Loucy (cell line): ENCODE measurements around the gene MSL3.

Experiments used
- H2AFZ ChIP-seq: fragments of 200-600 bp; sonication (generic); 2 replicates; pipeline ENCODE4 v1.6.0; 2016; ENCODE audit warnings: antibody characterized with exemption, mild to moderate bottlenecking, low read length, moderate library complexity
- H3F3A ChIP-seq: fragments of 200-600 bp; 2 replicates; pipeline ENCODE4 v1.6.0; 2016; ENCODE audit warnings: antibody characterized with exemption, low read depth, mild to moderate bottlenecking
- H3K27me3 ChIP-seq: fragments of 200-600 bp; sonication (generic); 2 replicates; pipeline ENCODE4 v1.6.1; 2014; ENCODE audit warnings: low read length, mild to moderate bottlenecking; ENCODE audit not compliant: insufficient read depth, poor library complexity, severe bottlenecking
- H3K36me3 ChIP-seq: fragments of 200-600 bp; sonication (generic); 2 replicates; pipeline ENCODE4 v1.6.1; 2016; ENCODE audit warnings: low read length; ENCODE audit not compliant: insufficient read depth
- H3K4me1 ChIP-seq: fragments of 200-600 bp; sonication (generic); 2 replicates; pipeline ENCODE4 v1.5.1; 2014; ENCODE audit warnings: low read length, mild to moderate bottlenecking; ENCODE audit not compliant: insufficient read depth, poor library complexity, severe bottlenecking
- H3K4me2 ChIP-seq: fragments of 200-600 bp; sonication (generic); 2 replicates; pipeline ENCODE4 v1.6.0; 2014; ENCODE audit warnings: antibody characterized with exemption, low read length, low read depth, mild to moderate bottlenecking; ENCODE audit not compliant: poor library complexity, severe bottlenecking
- H3K4me3 ChIP-seq: fragments of 200-600 bp; sonication (generic); 2 replicates; pipeline ENCODE4 v1.5.1; 2014; ENCODE audit warnings: low read length, mild to moderate bottlenecking, mixed read lengths; ENCODE audit not compliant: poor library complexity, severe bottlenecking
- H3K79me2 ChIP-seq: fragments of 200-600 bp; sonication (generic); 2 replicates; pipeline ENCODE4 v1.6.1; 2014; ENCODE audit warnings: low read length; ENCODE audit not compliant: insufficient read depth
- H3K9ac ChIP-seq: fragments of 200-600 bp; sonication (generic); 2 replicates; pipeline ENCODE4 v1.6.0; 2014; ENCODE audit warnings: mild to moderate bottlenecking, low read depth, low read length, moderate library complexity; ENCODE audit not compliant: poor library complexity, severe bottlenecking
- H3K9me2 ChIP-seq: fragments of 200-600 bp; sonication (generic); replicated peaks from 2 replicates; pipeline ENCODE4 v1.6.1; 2016; ENCODE audit warnings: low read depth, low read length, mixed read lengths
- H3K9me3 ChIP-seq: fragments of 200-600 bp; sonication (generic); 2 replicates; pipeline ENCODE4 v1.6.1; 2014; ENCODE audit warnings: mild to moderate bottlenecking, antibody characterized with exemption, low read length, low read depth; ENCODE audit not compliant: insufficient read depth
- H4K20me1 ChIP-seq: fragments of 200-600 bp; sonication (generic); 2 replicates; pipeline ENCODE4 v1.6.0; 2014; ENCODE audit warnings: antibody characterized with exemption, low read length, mild to moderate bottlenecking; ENCODE audit not compliant: insufficient read depth, poor library complexity, severe bottlenecking
- CTCF ChIP-seq: fragments of 200-600 bp; sonication (generic); conservative IDR thresholded peaks from 2 replicates; pipeline ENCODE4 v1.5.1; 2014; ENCODE audit warnings: mild to moderate bottlenecking, antibody characterized with exemption, low read length
- EZH2phosphoT487 ChIP-seq: fragments of 200-600 bp; IDR thresholded peaks from 2 replicates; pipeline ENCODE4 v1.6.1; 2018; ENCODE audit warnings: antibody characterized with exemption, mild to moderate bottlenecking, moderate library complexity, borderline replicate concordance

The MSL3 gene

GRCh38 chrX:11760958-11761357 lies 2.9 kb downstream of the MSL3 start:
- Histone ChIP-seq H3K9ac (peak overlapping the region; percentile 4), H3K4me3 (no peak overlapping the region), H3K4me1 (peaks cover 5% of the 10 kb centered on the region), H3K9me2 (no peaks in the 10 kb centered on the region), H2AFZ (no peak overlapping the region), H3F3A (no peaks in the 10 kb centered on the region), H3K27me3 (no peaks in the 10 kb centered on the region), H3K79me2 (peaks cover 13% of the 10 kb centered on the region; the same call in 1 of the 2 replicates), H3K9me3 (no peaks in the 10 kb centered on the region), H4K20me1 (no peaks in the 10 kb centered on the region), H3K36me3 (peaks cover 17% of the 10 kb centered on the region; the same call in 1 of the 2 replicates), H3K4me2 (peak overlapping the region; percentile 96)
- TF ChIP-seq CTCF (no peak), EZH2phosphoT487 (no peak)

- Histone ChIP-seq H4K20me1 (no peaks in the 10 kb centered on the region), H3F3A (no peaks in the 10 kb centered on the region), H3K9me2 (no peaks in the 10 kb centered on the region), H3K4me2 (no peak overlapping the region), H2AFZ (no peak overlapping the region), H3K4me1 (peaks cover 5% of the 10 kb centered on the region), H3K4me3 (no peak overlapping the region), H3K36me3 (peaks cover 20% of the 10 kb centered on the region; the same call in 1 of the 2 replicates), H3K27me3 (no peaks in the 10 kb centered on the region), H3K79me2 (peaks cover 13% of the 10 kb centered on the region; the same call in 1 of the 2 replicates), H3K9ac (no peak overlapping the region), H3K9me3 (no peaks in the 10 kb centered on the region)
- TF ChIP-seq CTCF (no peak), EZH2phosphoT487 (no peak)
Observed at GRCh38 chrX:11764602-11765067, 6.6 kb downstream of the MSL3 start.

DNA sequence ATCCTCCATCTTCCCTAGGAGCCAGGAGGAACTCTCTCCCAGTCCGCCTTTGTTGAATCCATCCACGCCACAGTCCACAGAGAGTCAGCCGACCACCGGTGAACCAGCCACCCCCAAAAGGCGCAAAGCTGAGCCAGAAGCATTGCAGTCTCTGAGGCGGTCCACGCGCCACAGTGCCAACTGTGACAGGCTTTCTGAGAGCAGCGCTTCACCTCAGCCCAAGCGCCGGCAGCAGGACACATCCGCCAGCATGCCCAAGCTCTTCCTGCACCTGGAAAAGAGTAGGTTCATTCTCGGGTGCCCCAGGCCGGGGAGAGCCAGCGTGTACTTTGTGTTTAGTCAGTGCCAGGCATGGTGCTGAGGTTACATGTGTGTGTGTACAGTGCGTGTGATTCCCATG lies 7.4 kb downstream of the MSL3 start:
- Histone ChIP-seq H3K9ac (no peak overlapping the region), H3K27me3 (no peaks in the 10 kb centered on the region), H3K4me3 (no peak overlapping the region), H3K79me2 (peaks cover 9% of the 10 kb centered on the region; the same call in 1 of the 2 replicates), H3K4me2 (no peak overlapping the region), H3K9me3 (no peaks in the 10 kb centered on the region), H3K36me3 (peaks cover 20% of the 10 kb centered on the region; the same call in 1 of the 2 replicates), H3F3A (no peaks in the 10 kb centered on the region), H3K9me2 (no peaks in the 10 kb centered on the region), H3K4me1 (peaks cover 5% of the 10 kb centered on the region), H2AFZ (no peak overlapping the region), H4K20me1 (no peaks in the 10 kb centered on the region)
- TF ChIP-seq CTCF = no peak
- no peak for TF ChIP-seq EZH2phosphoT487
